Mesothelial cell of epicardium (in vitro differentiated cells): ENCODE data around the gene PCYT1A. TPM values are rescaled to one million over a fixed set of nuclear protein-coding genes. Genes with fewer than 3 reads are reported as not detected.

Source experiments
- DNase-seq, 2 experiments: peaks; one replicate each; pipeline ENCODE4 v3.0.0; 2021; ENCODE audit warnings: low spot score in 2 of 2; ENCODE audit not compliant: unreplicated experiment in 2 of 2
- H3K27ac Mint-ChIP-seq: 2 replicates; pipeline ENCODE4 v1.8.0; 2021; ENCODE audit warnings: mixed read lengths
- H3K27me3 Mint-ChIP-seq: 2 replicates; pipeline ENCODE4 v1.8.0; 2021; ENCODE audit warnings: low read depth, mixed read lengths
- H3K36me3 Mint-ChIP-seq: 2 replicates; pipeline ENCODE4 v1.8.0; 2021; ENCODE audit warnings: mixed read lengths
- H3K4me1 Mint-ChIP-seq: 2 replicates; pipeline ENCODE4 v1.8.0; 2021; ENCODE audit warnings: mixed read lengths
- H3K4me3 Mint-ChIP-seq: 2 replicates; pipeline ENCODE4 v1.8.0; 2021; ENCODE audit warnings: mild to moderate bottlenecking, moderate library complexity, mixed read lengths
- H3K9me3 Mint-ChIP-seq: 2 replicates; pipeline ENCODE4 v1.8.0; 2021; ENCODE audit warnings: mixed read lengths
- total RNA-seq: library from RNA; stranded (reverse); gene quantifications from 3 replicates; pipeline ENCODE4 v1.2.1, GENCODE V29; 2021
- TF ChIP-seq, protein P1 (sequence below): fragments of 200-600 bp; sonication (generic); IDR thresholded peaks from one replicate; pipeline ENCODE4 v1.5.0; 2021; ENCODE audit warnings: antibody characterized with exemption; ENCODE audit not compliant: unreplicated experiment

PCYT1A gene
- total RNA-seq, 1 donor from 2014 or later, result 40.0 TPM

DNA sequence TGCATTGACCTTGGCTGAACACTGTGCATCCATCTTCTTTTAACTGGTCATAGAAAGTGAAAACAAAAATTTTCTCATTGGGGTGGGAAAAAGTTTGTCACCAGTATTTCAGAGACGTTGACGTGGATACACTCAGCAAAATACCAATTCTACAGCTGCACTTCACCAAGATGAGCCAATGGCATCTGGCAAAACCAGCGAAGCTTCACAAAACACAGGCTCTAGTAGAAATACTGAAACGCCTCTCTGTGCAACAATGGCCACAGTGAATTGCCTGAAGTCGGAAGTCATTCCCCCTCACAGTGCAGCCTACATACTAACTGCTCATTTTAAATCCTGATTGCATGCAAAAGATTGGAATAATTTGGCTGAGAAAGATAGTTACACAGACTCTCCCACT lies 17.0 kb downstream of the PCYT1A start:
- H3K27ac Mint-ChIP-seq, result no peak overlapping the region
- H3K4me1 Mint-ChIP-seq, result no peaks in the 10 kb centered on the region
- no peaks in the 10 kb centered on the region for H3K27me3 Mint-ChIP-seq
- H3K9me3 Mint-ChIP-seq, result peaks cover 10% of the 10 kb centered on the region
- H3K4me3 Mint-ChIP-seq, result no peak overlapping the region
- no peak for DNase-seq
- TF ChIP-seq, protein P1, sequence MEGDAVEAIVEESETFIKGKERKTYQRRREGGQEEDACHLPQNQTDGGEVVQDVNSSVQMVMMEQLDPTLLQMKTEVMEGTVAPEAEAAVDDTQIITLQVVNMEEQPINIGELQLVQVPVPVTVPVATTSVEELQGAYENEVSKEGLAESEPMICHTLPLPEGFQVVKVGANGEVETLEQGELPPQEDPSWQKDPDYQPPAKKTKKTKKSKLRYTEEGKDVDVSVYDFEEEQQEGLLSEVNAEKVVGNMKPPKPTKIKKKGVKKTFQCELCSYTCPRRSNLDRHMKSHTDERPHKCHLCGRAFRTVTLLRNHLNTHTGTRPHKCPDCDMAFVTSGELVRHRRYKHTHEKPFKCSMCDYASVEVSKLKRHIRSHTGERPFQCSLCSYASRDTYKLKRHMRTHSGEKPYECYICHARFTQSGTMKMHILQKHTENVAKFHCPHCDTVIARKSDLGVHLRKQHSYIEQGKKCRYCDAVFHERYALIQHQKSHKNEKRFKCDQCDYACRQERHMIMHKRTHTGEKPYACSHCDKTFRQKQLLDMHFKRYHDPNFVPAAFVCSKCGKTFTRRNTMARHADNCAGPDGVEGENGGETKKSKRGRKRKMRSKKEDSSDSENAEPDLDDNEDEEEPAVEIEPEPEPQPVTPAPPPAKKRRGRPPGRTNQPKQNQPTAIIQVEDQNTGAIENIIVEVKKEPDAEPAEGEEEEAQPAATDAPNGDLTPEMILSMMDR, result no peak
- H3K36me3 Mint-ChIP-seq, result peaks cover 29% of the 10 kb centered on the region

DNA sequence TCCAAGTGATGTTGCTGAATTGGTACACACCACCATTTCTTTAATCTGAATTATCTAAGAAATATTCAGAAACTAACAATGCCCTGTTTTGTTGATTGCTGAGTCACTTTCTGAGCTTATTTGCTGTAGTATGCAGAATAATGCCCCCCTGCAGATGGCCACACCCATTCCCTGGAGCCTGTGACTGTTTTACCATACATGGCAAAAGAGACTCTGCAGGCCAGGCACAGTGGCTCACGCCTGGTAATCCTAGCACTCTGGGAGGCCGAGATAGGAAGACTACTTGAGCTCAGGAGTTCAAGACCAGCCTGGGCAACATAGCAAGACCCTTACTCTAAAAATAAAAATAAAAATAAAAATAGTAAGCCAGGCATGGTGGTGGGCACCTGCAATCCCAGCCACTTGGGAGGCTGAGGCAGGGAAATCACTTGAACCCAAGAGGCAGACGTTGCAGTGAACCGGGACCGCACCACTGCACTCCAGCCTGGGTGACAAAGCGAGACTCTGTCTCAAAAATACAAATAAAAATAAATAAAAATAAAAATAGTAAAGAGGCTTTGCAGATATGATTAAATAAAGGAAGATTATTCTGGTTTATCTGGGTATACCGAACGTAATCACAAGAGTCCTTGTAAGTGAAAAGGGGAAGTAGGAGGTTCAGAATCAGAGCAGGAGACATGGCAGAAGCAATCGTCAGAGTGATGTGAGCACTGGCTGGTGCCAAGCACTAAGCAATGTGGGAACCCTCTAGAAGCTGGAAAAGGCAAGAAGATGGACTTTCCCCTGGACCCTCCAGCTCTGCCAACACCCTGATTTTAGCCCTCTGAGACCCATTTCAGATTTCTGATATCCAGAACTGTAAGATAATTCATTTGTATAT lies 19.0 kb downstream of the PCYT1A start:
- Mint-ChIP-seq H3K27me3 (no peaks in the 10 kb centered on the region), H3K4me1 (no peaks in the 10 kb centered on the region), H3K9me3 (no peaks in the 10 kb centered on the region), H3K36me3 (peaks cover 25% of the 10 kb centered on the region), H3K4me3 (no peak overlapping the region), H3K27ac (no peak overlapping the region)
- TF ChIP-seq, protein P1, result no peak
- no peak for DNase-seq

DNA sequence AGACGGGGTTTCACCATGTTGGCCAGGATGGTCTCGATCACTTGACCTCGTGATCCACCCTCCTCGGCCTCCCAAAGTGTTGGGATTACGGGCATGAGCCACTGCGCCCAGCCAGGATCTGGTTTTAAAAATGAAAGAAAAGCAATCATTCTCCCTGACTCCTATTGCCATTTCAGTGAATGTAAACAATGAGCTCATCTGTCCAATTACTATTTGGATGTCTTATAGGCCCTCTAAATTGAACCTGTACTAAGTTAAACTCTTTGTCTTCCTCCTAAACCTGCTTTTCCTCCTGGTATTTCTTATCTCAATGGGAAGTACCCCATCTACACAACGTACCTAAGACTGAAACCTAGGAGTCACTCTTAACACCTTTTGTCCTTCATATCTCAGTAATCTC lies 23.7 kb downstream of the PCYT1A start:
- H3K27me3 Mint-ChIP-seq, result no peaks in the 10 kb centered on the region
- TF ChIP-seq, protein P1, result no peak
- H3K27ac Mint-ChIP-seq, result no peak overlapping the region
- H3K4me3 Mint-ChIP-seq, result no peak overlapping the region
- no peaks in the 10 kb centered on the region for H3K4me1 Mint-ChIP-seq
- peaks cover 23% of the 10 kb centered on the region for H3K36me3 Mint-ChIP-seq
- no peak for DNase-seq
- H3K9me3 Mint-ChIP-seq, result peaks cover 3% of the 10 kb centered on the region

DNA sequence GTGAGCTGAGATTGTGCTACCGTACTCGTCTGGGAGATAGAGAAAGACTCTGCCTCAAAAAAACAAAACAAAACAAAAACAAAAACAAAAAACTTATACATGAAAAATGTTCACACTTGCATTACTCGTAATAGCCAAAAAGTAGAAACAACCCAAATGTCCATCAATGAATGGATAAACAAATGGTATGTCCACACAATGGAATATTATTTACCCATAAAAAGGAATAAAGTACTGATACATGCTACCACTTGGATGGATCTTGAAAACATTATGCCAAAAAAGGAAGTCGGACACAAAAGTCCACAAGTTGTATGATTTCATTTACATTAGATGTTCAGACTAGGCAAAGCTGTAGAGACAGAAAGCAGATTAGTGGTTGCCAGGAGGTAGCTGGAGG lies 26.7 kb downstream of the PCYT1A start:
- H3K4me3 Mint-ChIP-seq, result no peak overlapping the region
- H3K27me3 Mint-ChIP-seq, result no peaks in the 10 kb centered on the region
- peaks cover 3% of the 10 kb centered on the region for H3K9me3 Mint-ChIP-seq
- H3K36me3 Mint-ChIP-seq, result peaks cover 26% of the 10 kb centered on the region
- DNase-seq, result no peak
- TF ChIP-seq, protein P1, result no peak
- H3K27ac Mint-ChIP-seq, result no peak overlapping the region
- H3K4me1 Mint-ChIP-seq, result no peaks in the 10 kb centered on the region

DNA sequence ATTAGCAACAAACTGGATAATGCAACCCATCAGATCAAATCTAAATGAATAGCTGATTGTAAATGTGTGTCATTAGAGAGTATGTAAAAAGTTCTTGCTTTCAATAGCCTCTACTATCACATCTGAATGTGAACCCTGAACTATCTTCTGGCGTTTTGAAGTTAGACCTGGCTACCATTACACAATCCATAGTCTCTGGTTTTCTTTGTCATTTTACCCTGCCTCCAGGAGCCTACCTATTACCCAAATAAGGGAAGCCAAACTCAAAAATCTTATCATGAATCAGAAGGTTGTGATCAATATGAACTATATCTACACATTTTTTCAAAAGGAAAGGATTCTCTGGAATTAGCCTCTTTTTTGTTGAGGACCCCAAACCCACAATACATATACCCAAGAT lies 31.8 kb downstream of the PCYT1A start:
- no peak overlapping the region for H3K4me3 Mint-ChIP-seq
- no peak overlapping the region for H3K27ac Mint-ChIP-seq
- H3K4me1 Mint-ChIP-seq, result no peaks in the 10 kb centered on the region
- TF ChIP-seq, protein P1, result no peak
- H3K27me3 Mint-ChIP-seq, result no peaks in the 10 kb centered on the region
- H3K9me3 Mint-ChIP-seq, result peaks cover under 1% of the 10 kb centered on the region
- H3K36me3 Mint-ChIP-seq, result peaks cover 16% of the 10 kb centered on the region
- no peak for DNase-seq
